ENCODE results near the gene ZNHIT1.

DNA sequence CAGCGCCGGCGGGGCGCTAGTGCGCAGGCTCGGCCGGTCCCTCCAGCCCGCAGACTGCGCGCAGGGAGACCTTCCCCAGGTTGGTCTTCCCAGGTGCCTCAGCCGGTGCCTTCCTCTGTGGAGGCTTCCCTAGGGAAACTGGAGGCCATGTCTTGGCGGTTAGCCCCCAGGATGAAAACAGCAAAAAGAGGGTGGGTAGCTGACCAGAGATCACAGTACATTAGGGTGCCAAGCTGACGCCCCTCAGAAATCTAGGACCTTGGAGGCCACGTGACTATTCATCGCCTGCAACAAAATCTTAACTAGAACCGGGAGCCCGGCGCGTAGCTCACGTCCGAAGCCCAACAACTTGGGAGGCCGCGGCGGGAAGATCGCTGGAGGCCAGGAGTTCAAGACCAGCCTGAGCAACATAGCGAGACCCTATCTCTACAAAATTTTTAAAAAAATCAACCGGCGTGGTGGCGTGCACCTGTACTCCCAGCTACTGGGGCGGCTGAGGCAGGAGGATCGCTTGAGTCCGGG, 27.2 kb downstream of the ZNHIT1 start:
- TF ChIP-seq, protein P1, sequence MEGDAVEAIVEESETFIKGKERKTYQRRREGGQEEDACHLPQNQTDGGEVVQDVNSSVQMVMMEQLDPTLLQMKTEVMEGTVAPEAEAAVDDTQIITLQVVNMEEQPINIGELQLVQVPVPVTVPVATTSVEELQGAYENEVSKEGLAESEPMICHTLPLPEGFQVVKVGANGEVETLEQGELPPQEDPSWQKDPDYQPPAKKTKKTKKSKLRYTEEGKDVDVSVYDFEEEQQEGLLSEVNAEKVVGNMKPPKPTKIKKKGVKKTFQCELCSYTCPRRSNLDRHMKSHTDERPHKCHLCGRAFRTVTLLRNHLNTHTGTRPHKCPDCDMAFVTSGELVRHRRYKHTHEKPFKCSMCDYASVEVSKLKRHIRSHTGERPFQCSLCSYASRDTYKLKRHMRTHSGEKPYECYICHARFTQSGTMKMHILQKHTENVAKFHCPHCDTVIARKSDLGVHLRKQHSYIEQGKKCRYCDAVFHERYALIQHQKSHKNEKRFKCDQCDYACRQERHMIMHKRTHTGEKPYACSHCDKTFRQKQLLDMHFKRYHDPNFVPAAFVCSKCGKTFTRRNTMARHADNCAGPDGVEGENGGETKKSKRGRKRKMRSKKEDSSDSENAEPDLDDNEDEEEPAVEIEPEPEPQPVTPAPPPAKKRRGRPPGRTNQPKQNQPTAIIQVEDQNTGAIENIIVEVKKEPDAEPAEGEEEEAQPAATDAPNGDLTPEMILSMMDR (IDR thresholded peaks at IDR 0.05), result no peak
- TF ChIP-seq ZFX (IDR thresholded peaks at IDR 0.05; ENCODE audit: borderline replicate concordance), result no peak
